Liver (tissue), 9 donors: ENCODE measurements around the gene ARSK. TPM values are rescaled to one million over a fixed set of nuclear protein-coding genes. Genes with fewer than 3 reads are reported as not detected.

Experiments
- DNase-seq: peaks from one replicate; pipeline ENCODE4 v3.0.0-alpha.2; 2017; ENCODE audit warnings: low spot score
- H3K27ac ChIP-seq, 2 donors: one replicate each; pipeline ENCODE4 v1.7.0; 2013; ENCODE audit warnings: inconsistent platforms in 2 of 2, low read length in 2 of 2, control low read depth in 1 of 2, low read depth in 1 of 2, mild to moderate bottlenecking in 1 of 2
- H3K27me3 ChIP-seq, 4 donors: one replicate each; pipeline versions ENCODE4 v1.6.1 to v1.7.0; 2013; ENCODE audit warnings: low read length in 3 of 4, inconsistent platforms in 1 of 4, mild to moderate bottlenecking in 1 of 4, moderate library complexity in 1 of 4; ENCODE audit not compliant: control insufficient read depth in 4 of 4, insufficient read depth in 4 of 4
- H3K36me3 ChIP-seq, 4 donors: one replicate each; pipeline versions ENCODE4 v1.6.1 to v1.7.0; 2013; ENCODE audit warnings: low read length in 3 of 4, mild to moderate bottlenecking in 3 of 4, low read depth in 1 of 4, moderate library complexity in 1 of 4; ENCODE audit not compliant: control insufficient read depth in 4 of 4, insufficient read depth in 3 of 4
- H3K4me1 ChIP-seq, 4 donors: one replicate each; pipeline versions ENCODE4 v1.6.1 to v1.7.0; 2013; ENCODE audit warnings: low read length in 3 of 4, mild to moderate bottlenecking in 3 of 4, moderate library complexity in 1 of 4; ENCODE audit not compliant: control insufficient read depth in 4 of 4, insufficient read depth in 4 of 4
- H3K4me3 ChIP-seq, 3 donors: one replicate each; pipeline versions ENCODE4 v1.6.1 to v1.7.0; 2013; ENCODE audit warnings: low read length in 3 of 3, control low read depth in 1 of 3, low read depth in 1 of 3, mild to moderate bottlenecking in 1 of 3
- H3K9ac ChIP-seq, 2 donors: one replicate each; pipeline ENCODE4 v1.7.0; 2013; ENCODE audit warnings: low read length in 2 of 2, mild to moderate bottlenecking in 2 of 2, moderate library complexity in 2 of 2, control low read depth in 1 of 2, low read depth in 1 of 2
- H3K9me3 ChIP-seq, 4 donors: one replicate each; pipeline versions ENCODE4 v1.6.1 to v1.7.0; 2013; ENCODE audit warnings: low read length in 3 of 4; ENCODE audit not compliant: control insufficient read depth in 4 of 4
- ATF3 ChIP-seq: IDR thresholded peaks from 2 replicates; pipeline ENCODE4 v1.6.1; 2016; ENCODE audit warnings: antibody characterized with exemption
- EGR1 ChIP-seq, 2 donors: IDR thresholded peaks; 2 replicates each; pipeline ENCODE4 v1.6.1; 2016 to 2018; ENCODE audit warnings: antibody characterized with exemption in 2 of 2, low read depth in 2 of 2
- FOXA1 ChIP-seq: IDR thresholded peaks from 2 replicates; pipeline ENCODE4 v1.6.1; 2016; ENCODE audit warnings: antibody characterized with exemption
- GABPA ChIP-seq, 2 donors: IDR thresholded peaks in 1 of 2; conservative IDR thresholded peaks in 1 of 2; 2 replicates each; pipeline ENCODE4 v1.6.1; 2016; ENCODE audit warnings: antibody characterized with exemption in 2 of 2, mild to moderate bottlenecking in 1 of 2, moderate library complexity in 1 of 2
- HNF4A ChIP-seq, 2 donors: conservative IDR thresholded peaks; 2 replicates each; pipeline ENCODE4 v1.6.1; 2016; ENCODE audit warnings: antibody characterized with exemption in 2 of 2, mild to moderate bottlenecking in 2 of 2
- HNF4G ChIP-seq: IDR thresholded peaks from 2 replicates; pipeline ENCODE4 v1.6.1; 2016; ENCODE audit warnings: antibody characterized with exemption
- JUND ChIP-seq, 2 donors: IDR thresholded peaks; 2 replicates each; pipeline ENCODE4 v1.6.1; 2016; ENCODE audit warnings: antibody characterized with exemption in 2 of 2
- MAX ChIP-seq: IDR thresholded peaks from 2 replicates; pipeline ENCODE4 v1.6.1; 2016; ENCODE audit warnings: antibody characterized with exemption
- NR2F2 ChIP-seq: IDR thresholded peaks from 2 replicates; pipeline ENCODE4 v1.6.1; 2016; ENCODE audit warnings: antibody characterized with exemption
- RAD21 ChIP-seq, 2 donors: IDR thresholded peaks; 2 replicates each; pipeline ENCODE4 v1.6.1; 2016; ENCODE audit warnings: antibody characterized with exemption in 2 of 2, mild to moderate bottlenecking in 2 of 2
- RXRA ChIP-seq, 2 donors: IDR thresholded peaks; 2 replicates each; pipeline ENCODE4 v1.6.1; 2017 to 2018; ENCODE audit warnings: antibody characterized with exemption in 2 of 2, mild to moderate bottlenecking in 1 of 2
- SP1 ChIP-seq: IDR thresholded peaks from 2 replicates; pipeline ENCODE4 v1.6.1; 2018; ENCODE audit warnings: antibody characterized with exemption, mild to moderate bottlenecking
- TAF1 ChIP-seq: conservative IDR thresholded peaks from 2 replicates; pipeline ENCODE4 v1.6.1; 2016; ENCODE audit warnings: antibody characterized with exemption, mild to moderate bottlenecking
- YY1 ChIP-seq: IDR thresholded peaks from 2 replicates; pipeline ENCODE4 v1.6.1; 2016; ENCODE audit warnings: antibody characterized with exemption, mild to moderate bottlenecking
- WGBS: extraction: QIAGEN DNeasy Blood & Tissue Kit; methylation state at CpG from one replicate; pipeline ENCODE4 v1.1.7; 2013; 5-methylcytosine and 5-hydroxymethylcytosine counted together
- polyA plus RNA-seq, 2 donors: library from polyadenylated mRNA; stranded (reverse) in 1 of 2; unstranded in 1 of 2; fragments of 200-250 nt in 1 of 2; fragments of >200 nt in 1 of 2; fragmentation: Nextera tagmentation in 1 of 2; extraction: Ambion mirVana in 1 of 2; gene quantifications; one replicate each; pipeline versions ENCODE4 v1.2.1 to v1.2.3, GENCODE V29; 2013 to 2015
- total RNA-seq, 2 donors: library from RNA; depleted of rRNA; stranded (reverse); fragments of >200 nt; gene quantifications; one replicate each; pipeline ENCODE4 v1.2.3, GENCODE V29; 2014
- TF ChIP-seq, protein P1 (sequence below): IDR thresholded peaks from 2 replicates; pipeline ENCODE4 v1.6.1; 2016; ENCODE audit warnings: antibody characterized with exemption
- TF ChIP-seq, protein P2 (sequence below): IDR thresholded peaks from 2 replicates; pipeline ENCODE4 v1.6.1; 2016; ENCODE audit warnings: antibody characterized with exemption, mild to moderate bottlenecking
- TF ChIP-seq, protein P3 (sequence below): fragments of 150-350 bp; IDR thresholded peaks from 2 replicates; pipeline ENCODE4 v1.5.1; 2017; ENCODE audit warnings: improper control_type of control experiment, low read depth, low read length; ENCODE audit not compliant: missing input control
- donor health status: healthy.
- donor health status: healthy.
- donor health status: healthy.
- donor health status: healthy.
- donor health status: healthy.

ARSK gene
- total and polyA plus RNA-seq, 4 donors = 2.4 to 6.8 (median 3.3) TPM

GRCh38 chr5:95543017-95543705, 11.7 kb upstream of the ARSK start:
- H3K27me3 ChIP-seq = no peaks in the 10 kb centered on the region
- H3K27ac ChIP-seq = no peak overlapping the region
- H3K9me3 ChIP-seq = no peaks in the 10 kb centered on the region
- H3K9ac ChIP-seq = no peak overlapping the region
- DNase-seq = no peak
- no peaks in the 10 kb centered on the region for H3K4me1 ChIP-seq
- peaks cover 10 to 40% (median 26%) of the 10 kb centered on the region in 4 donors for H3K36me3 ChIP-seq
- WGBS = 59% methylated on average over 3 of the region's 3 CpGs
- H3K4me3 ChIP-seq = no peak overlapping the region
- TF ChIP-seq HNF4G (no peak), EGR1 (IDR thresholded peaks at IDR 0.05; ENCODE audit: low read depth in 2 of 2) (no peak), GABPA (IDR thresholded peaks at IDR 0.05 in 1 of 2, conservative IDR thresholded peaks at IDR 0.05 in 1 of 2) (no peak), ATF3 (no peak), SP1 (no peak), RAD21 (IDR thresholded peaks at IDR 0.05) (no peak), RXRA (IDR thresholded peaks at IDR 0.05) (no peak), MAX (no peak), FOXA1 (no peak), TAF1 (no peak), NR2F2 (no peak), HNF4A (conservative IDR thresholded peaks at IDR 0.05) (no peak), YY1 (no peak), JUND (IDR thresholded peaks at IDR 0.05) (no peak)
- TF ChIP-seq, protein P1, sequence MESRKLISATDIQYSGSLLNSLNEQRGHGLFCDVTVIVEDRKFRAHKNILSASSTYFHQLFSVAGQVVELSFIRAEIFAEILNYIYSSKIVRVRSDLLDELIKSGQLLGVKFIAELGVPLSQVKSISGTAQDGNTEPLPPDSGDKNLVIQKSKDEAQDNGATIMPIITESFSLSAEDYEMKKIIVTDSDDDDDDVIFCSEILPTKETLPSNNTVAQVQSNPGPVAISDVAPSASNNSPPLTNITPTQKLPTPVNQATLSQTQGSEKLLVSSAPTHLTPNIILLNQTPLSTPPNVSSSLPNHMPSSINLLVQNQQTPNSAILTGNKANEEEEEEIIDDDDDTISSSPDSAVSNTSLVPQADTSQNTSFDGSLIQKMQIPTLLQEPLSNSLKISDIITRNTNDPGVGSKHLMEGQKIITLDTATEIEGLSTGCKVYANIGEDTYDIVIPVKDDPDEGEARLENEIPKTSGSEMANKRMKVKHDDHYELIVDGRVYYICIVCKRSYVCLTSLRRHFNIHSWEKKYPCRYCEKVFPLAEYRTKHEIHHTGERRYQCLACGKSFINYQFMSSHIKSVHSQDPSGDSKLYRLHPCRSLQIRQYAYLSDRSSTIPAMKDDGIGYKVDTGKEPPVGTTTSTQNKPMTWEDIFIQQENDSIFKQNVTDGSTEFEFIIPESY = no peak
- TF ChIP-seq, protein P2, sequence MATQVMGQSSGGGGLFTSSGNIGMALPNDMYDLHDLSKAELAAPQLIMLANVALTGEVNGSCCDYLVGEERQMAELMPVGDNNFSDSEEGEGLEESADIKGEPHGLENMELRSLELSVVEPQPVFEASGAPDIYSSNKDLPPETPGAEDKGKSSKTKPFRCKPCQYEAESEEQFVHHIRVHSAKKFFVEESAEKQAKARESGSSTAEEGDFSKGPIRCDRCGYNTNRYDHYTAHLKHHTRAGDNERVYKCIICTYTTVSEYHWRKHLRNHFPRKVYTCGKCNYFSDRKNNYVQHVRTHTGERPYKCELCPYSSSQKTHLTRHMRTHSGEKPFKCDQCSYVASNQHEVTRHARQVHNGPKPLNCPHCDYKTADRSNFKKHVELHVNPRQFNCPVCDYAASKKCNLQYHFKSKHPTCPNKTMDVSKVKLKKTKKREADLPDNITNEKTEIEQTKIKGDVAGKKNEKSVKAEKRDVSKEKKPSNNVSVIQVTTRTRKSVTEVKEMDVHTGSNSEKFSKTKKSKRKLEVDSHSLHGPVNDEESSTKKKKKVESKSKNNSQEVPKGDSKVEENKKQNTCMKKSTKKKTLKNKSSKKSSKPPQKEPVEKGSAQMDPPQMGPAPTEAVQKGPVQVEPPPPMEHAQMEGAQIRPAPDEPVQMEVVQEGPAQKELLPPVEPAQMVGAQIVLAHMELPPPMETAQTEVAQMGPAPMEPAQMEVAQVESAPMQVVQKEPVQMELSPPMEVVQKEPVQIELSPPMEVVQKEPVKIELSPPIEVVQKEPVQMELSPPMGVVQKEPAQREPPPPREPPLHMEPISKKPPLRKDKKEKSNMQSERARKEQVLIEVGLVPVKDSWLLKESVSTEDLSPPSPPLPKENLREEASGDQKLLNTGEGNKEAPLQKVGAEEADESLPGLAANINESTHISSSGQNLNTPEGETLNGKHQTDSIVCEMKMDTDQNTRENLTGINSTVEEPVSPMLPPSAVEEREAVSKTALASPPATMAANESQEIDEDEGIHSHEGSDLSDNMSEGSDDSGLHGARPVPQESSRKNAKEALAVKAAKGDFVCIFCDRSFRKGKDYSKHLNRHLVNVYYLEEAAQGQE = no peak
- TF ChIP-seq, protein P3, sequence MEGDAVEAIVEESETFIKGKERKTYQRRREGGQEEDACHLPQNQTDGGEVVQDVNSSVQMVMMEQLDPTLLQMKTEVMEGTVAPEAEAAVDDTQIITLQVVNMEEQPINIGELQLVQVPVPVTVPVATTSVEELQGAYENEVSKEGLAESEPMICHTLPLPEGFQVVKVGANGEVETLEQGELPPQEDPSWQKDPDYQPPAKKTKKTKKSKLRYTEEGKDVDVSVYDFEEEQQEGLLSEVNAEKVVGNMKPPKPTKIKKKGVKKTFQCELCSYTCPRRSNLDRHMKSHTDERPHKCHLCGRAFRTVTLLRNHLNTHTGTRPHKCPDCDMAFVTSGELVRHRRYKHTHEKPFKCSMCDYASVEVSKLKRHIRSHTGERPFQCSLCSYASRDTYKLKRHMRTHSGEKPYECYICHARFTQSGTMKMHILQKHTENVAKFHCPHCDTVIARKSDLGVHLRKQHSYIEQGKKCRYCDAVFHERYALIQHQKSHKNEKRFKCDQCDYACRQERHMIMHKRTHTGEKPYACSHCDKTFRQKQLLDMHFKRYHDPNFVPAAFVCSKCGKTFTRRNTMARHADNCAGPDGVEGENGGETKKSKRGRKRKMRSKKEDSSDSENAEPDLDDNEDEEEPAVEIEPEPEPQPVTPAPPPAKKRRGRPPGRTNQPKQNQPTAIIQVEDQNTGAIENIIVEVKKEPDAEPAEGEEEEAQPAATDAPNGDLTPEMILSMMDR = no peak
